Epithelial cell of proximal tubule (primary cell): ENCODE measurements around the gene RAB11FIP3. TPM values are rescaled to one million over a fixed set of nuclear protein-coding genes. Genes with fewer than 3 reads are reported as not detected.
A peak's percentile ranks its signal among the peaks of the same experiment; 100 is the strongest.

ENCODE experiments used
- DNase-seq: peaks from one replicate; pipeline ENCODE4 v3.0.0-alpha.2; 2011; ENCODE audit warnings: low read depth
- H3K4me3 ChIP-seq: 2 replicates; pipeline ENCODE4 v1.5.1; 2011; ENCODE audit warnings: low read depth, mild to moderate bottlenecking, low read length
- CTCF ChIP-seq: conservative IDR thresholded peaks from 2 replicates; pipeline ENCODE4 v1.5.1; 2012; ENCODE audit warnings: low read depth, mild to moderate bottlenecking, low read length
- total RNA-seq: library from RNA; depleted of rRNA; stranded (reverse); fragments of >200 nt; gene quantifications from 2 replicates; pipeline ENCODE4 v1.2.3, GENCODE V29; 2015

The RAB11FIP3 gene
- total RNA-seq, 1 donor from 2014 or later, result 29.1 TPM

- TF ChIP-seq CTCF, result peak; percentile 25
- DNase-seq, result no peak
- no peak overlapping the region for H3K4me3 ChIP-seq
Observed at GRCh38 chr16:549544-550263, 124.3 kb downstream of the RAB11FIP3 start.

- H3K4me3 ChIP-seq, result no peak overlapping the region
- no peak for TF ChIP-seq CTCF
- DNase-seq, result no peak
Observed at GRCh38 chr16:551210-551609, 125.8 kb downstream of the RAB11FIP3 start.

- DNase-seq, result no peak
- no peak for TF ChIP-seq CTCF
- no peak overlapping the region for H3K4me3 ChIP-seq
Observed at GRCh38 chr16:552171-552570, 126.7 kb downstream of the RAB11FIP3 start.

- no peak overlapping the region for H3K4me3 ChIP-seq
- no peak for TF ChIP-seq CTCF
- DNase-seq, result no peak
Observed at GRCh38 chr16:553601-554296, 128.3 kb downstream of the RAB11FIP3 start.

- H3K4me3 ChIP-seq, result no peak overlapping the region
- no peak for DNase-seq
- no peak for TF ChIP-seq CTCF
Observed at GRCh38 chr16:554297-554621, 128.8 kb downstream of the RAB11FIP3 start.

- no peak for TF ChIP-seq CTCF
- no peak for DNase-seq
- H3K4me3 ChIP-seq, result no peak overlapping the region
Observed at GRCh38 chr16:554640-555365, 129.4 kb downstream of the RAB11FIP3 start.
